Activated naive CD8-positive, alpha-beta T cell treated with anti-CD3 and anti-CD28 coated beads, Interleukin-2, amount 10 ng/mL, durations not matched to agents 7 days and 5 days (primary cell): ENCODE measurements around the gene PPP2R5E. TPM values are rescaled to one million over a fixed set of nuclear protein-coding genes. Genes with fewer than 3 reads are reported as not detected.
"Not testable (repeated sequence)": the region's sequence is repeated elsewhere in the genome, so short reads cannot be mapped to it uniquely, and the experiment has no call there.

ENCODE experiments used
- ATAC-seq: fragments of 150-1000 bp; cut with Tn5 transposase; one replicate; pipeline ENCODE4 v1.10.0; 2021; ENCODE audit warnings: low read depth, moderate library complexity
- POLR2A ChIA-PET: fragments of 350-600 bp; sonication (Branson Sonifier 250); formaldehyde crosslinking; loops from one replicate; lab custom pipeline; 2021; ENCODE audit warnings: antibody characterized with exemption; lab: Charles Lee
- DNase-seq: peaks from one replicate; pipeline ENCODE4 v3.0.0; 2021
- H3K27ac Mint-ChIP-seq: one replicate; pipeline ENCODE4 v1.8.0; 2022; ENCODE audit warnings: mild to moderate bottlenecking, mixed read lengths
- H3K27me3 Mint-ChIP-seq: one replicate; pipeline ENCODE4 v1.8.0; 2022; ENCODE audit warnings: mild to moderate bottlenecking, moderate library complexity, mixed read lengths
- H3K36me3 Mint-ChIP-seq: one replicate; pipeline ENCODE4 v1.8.0; 2021; ENCODE audit warnings: mild to moderate bottlenecking, mixed read lengths
- H3K4me1 Mint-ChIP-seq: one replicate; pipeline ENCODE4 v1.8.0; 2021; ENCODE audit warnings: mixed read lengths
- H3K4me3 Mint-ChIP-seq: one replicate; pipeline ENCODE4 v1.8.0; 2022; ENCODE audit warnings: mild to moderate bottlenecking, moderate library complexity, mixed read lengths
- H3K9me3 Mint-ChIP-seq: one replicate; pipeline ENCODE4 v1.8.0; 2021; ENCODE audit warnings: mixed read lengths
- total RNA-seq, 2 experiments: library from RNA; stranded (reverse); gene quantifications; one replicate each; pipeline ENCODE4 v1.2.3, GENCODE V29; 2021

PPP2R5E gene
- total RNA-seq, 2 experiments from 2014 or later, result 46.5 to 48.4 TPM

DNA sequence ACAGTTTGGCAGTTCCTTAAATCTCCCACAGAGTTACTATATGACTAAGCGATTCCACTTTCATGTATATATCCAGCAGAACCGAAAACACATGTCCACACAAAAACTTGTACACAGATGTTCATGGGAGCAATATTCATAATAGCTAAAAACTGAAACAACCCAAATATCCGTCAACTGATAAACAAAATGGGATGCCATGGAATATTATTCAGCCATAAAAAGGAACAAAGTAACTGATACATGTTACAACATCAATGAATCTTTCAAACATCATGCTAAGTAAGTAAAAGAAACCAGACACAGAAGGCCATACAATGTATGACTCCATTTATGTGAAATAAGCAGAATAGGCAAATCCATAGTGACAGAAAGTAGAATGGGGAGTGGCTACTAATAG is 144.2 kb downstream of the PPP2R5E start:
- ATAC-seq (no peak), DNase-seq (no peak)
- Mint-ChIP-seq H3K27ac (no peak overlapping the region), H3K4me3 (no peak overlapping the region), H3K4me1 (peaks cover 2% of the 10 kb centered on the region), H3K27me3 (no peaks in the 10 kb centered on the region), H3K36me3 (peaks cover 25% of the 10 kb centered on the region), H3K9me3 (peaks cover 3% of the 10 kb centered on the region)
- POLR2A ChIA-PET, result interaction anchor here (0.6 kb wide), 1 partner anchor 358 kb away, joined by 5 read pairs; no protein-coding TSS in a partner anchor

DNA sequence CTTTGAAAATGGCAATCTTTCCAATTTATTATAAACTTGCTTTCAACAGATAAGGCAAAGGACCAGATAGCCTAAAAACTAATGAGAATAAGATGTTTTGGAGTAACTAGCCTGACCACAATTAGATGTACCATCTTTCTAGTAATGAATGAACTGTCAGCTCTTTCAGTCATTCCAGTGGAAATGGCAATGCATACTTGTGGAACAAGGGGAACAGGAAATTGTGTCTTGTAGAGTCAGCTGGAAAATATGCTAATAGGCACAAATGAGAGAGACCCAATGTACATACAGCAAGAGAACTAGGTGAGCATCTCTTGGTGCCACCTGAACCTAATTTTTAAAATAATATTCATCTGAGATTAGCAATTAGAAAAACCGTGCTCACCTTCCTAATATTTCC is 148.3 kb downstream of the PPP2R5E start:
- Mint-ChIP-seq H3K36me3 (peaks cover 23% of the 10 kb centered on the region), H3K27me3 (no peaks in the 10 kb centered on the region), H3K4me3 (no peak overlapping the region), H3K4me1 (no peaks in the 10 kb centered on the region), H3K27ac (peak overlapping the region; percentile 11), H3K9me3 (peaks cover 3% of the 10 kb centered on the region)
- ATAC-seq (no peak), DNase-seq (no peak)
- POLR2A ChIA-PET, result no interaction called here

DNA sequence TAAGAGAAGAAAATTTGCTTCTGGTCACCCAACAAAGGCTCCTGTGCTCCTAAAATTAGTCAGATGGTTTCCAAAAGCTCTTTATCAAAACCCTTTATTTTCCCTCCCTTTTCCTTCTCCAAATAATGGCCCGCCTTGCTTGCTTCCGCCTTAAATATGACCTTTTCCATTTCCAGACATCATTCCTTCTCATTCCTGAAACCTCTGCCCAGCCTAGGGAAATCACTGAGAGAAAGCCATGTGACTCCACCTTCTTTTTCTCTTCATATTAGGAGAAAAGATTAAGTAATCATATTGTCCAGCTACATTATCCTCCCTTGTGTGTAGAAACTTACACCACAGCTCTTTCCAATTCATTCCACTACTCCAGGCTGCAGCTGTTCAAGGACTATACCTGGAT is 148.7 kb downstream of the PPP2R5E start:
- ATAC-seq (no peak), DNase-seq (no peak)
- Mint-ChIP-seq H3K4me1 (no peaks in the 10 kb centered on the region), H3K27ac (peak overlapping the region; percentile 10), H3K27me3 (no peaks in the 10 kb centered on the region), H3K36me3 (peaks cover 19% of the 10 kb centered on the region), H3K4me3 (no peak overlapping the region), H3K9me3 (peaks cover 3% of the 10 kb centered on the region)
- POLR2A ChIA-PET, result interaction anchor here (0.7 kb wide), 1 partner anchor 210 kb away, joined by 3 read pairs; no protein-coding TSS in a partner anchor

DNA sequence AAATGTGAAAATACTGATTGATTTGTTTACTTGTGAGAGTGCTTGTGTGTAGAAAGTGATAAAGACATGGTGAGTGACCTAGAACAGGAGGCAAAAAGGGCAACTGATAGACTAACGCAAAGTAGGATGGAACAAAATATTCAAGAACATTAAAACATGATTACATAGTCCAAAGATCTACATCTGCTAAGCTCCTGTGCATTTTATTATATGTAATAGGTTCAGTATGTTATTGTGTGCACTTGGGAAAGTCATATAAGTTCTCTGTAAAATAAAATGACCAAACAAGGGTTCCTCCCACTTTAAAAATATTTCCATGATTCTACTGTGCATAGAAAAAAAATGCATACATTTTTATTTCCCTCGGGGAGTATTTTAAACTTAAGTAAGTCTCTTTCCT is 150.2 kb downstream of the PPP2R5E start:
- POLR2A ChIA-PET, result no interaction called here
- Mint-ChIP-seq H3K36me3 (peaks cover 12% of the 10 kb centered on the region), H3K9me3 (no peaks in the 10 kb centered on the region), H3K4me3 (no peak overlapping the region), H3K4me1 (peaks cover 2% of the 10 kb centered on the region), H3K27ac (no peak overlapping the region), H3K27me3 (no peaks in the 10 kb centered on the region)
- DNase-seq, result no peak
- ATAC-seq, result no peak

DNA sequence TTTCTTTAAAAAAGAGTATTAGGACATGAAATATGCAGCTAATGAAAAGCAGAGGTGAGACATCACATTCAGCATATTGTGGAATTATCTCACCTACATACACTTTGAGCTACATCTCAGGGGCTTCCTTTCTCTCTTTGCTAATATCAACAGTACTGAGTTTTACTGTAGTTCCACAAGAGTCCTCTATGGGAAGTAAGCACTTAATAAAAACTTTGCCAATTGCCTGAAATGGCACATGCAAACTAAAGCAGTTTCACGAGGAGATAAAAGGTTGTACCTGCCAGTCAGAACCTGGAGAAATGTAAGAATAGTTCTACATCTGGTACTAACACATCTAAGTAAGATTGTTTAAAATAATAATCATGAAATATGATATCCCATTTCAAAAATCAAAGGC is 150.9 kb downstream of the PPP2R5E start:
- Mint-ChIP-seq H3K4me3 (no peak overlapping the region), H3K4me1 (peaks cover 2% of the 10 kb centered on the region), H3K27me3 (no peaks in the 10 kb centered on the region), H3K9me3 (no peaks in the 10 kb centered on the region), H3K27ac (no peak overlapping the region), H3K36me3 (peaks cover 14% of the 10 kb centered on the region)
- POLR2A ChIA-PET, result no interaction called here
- ATAC-seq (no peak), DNase-seq (no peak)

DNA sequence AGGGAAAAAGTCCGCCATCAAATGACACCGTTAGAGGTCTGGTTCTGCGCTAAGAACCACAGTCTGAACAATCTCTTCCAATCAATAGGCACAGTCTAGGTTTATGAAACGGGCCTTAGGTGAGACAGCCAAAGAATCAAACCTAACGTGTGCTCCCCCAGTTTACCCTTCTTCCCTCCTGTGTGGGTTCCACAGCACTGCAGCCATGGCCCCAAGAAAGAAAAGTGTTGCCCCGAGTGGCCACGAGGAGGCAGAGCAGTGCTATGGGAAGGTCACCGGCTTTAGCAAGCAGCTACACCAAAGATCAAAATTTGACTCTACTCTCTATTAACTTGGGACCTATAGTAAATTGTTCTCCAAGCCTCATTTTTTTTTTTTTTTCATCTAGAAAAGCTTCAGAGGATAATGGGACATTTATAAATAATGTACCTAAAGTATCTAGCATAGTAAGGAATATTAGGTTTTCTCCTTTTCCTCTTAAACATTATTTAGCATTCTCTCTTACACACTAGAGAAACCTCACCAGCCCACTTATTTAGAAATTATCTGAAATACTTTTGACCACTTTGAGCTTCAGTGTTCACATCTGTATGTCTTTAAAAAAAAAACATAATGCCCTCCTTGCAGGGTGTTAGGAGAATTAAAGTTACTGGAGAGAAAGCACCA is 154.3 kb downstream of the PPP2R5E start:
- ATAC-seq (peak; percentile 78), DNase-seq (peak; percentile 68)
- H3K4me3 Mint-ChIP-seq, result no peak overlapping the region

DNA sequence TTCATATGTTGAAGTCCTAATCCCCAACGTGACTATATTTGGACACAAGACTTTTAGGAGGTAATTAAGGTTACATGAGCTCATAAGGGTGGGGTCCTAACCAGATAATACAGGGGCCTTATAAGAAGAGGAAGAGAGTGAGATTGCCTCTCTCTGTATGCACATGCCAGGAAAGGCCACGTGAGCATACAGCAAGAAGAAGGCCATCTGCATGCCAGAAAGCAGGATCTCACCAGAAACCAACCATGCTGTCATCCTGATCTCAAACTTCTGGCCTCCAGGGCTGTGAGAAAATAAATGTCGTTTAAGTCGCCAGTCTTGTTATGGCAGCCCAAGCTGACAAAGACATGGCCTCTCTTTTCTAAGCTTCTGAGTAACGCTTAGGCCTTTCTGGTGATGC is 155.5 kb downstream of the PPP2R5E start:
- Mint-ChIP-seq H3K27me3 (no peaks in the 10 kb centered on the region), H3K4me1 (peaks cover 24% of the 10 kb centered on the region), H3K27ac (no peak overlapping the region), H3K9me3 (no peaks in the 10 kb centered on the region), H3K4me3 (no peak overlapping the region), H3K36me3 (peaks cover 20% of the 10 kb centered on the region)
- POLR2A ChIA-PET, result no interaction called here
- DNase-seq (no peak), ATAC-seq (no peak)

More for the DNA sequence above, 154.3 kb downstream of the PPP2R5E start:
- H3K36me3 Mint-ChIP-seq, result peaks cover 22% of the 10 kb centered on the region
- no peak overlapping the region for H3K27ac Mint-ChIP-seq
- peaks cover 17% of the 10 kb centered on the region for H3K4me1 Mint-ChIP-seq
- H3K27me3 Mint-ChIP-seq, result no peaks in the 10 kb centered on the region
- POLR2A ChIA-PET, result interaction anchor here (0.6 to 1.3 kb wide), 3 partner anchors 154 to 382 kb away, joined by 3 to 10 read pairs (median 4); partner anchors contain the start of gene PPP2R5E
- H3K9me3 Mint-ChIP-seq, result no peaks in the 10 kb centered on the region

DNA sequence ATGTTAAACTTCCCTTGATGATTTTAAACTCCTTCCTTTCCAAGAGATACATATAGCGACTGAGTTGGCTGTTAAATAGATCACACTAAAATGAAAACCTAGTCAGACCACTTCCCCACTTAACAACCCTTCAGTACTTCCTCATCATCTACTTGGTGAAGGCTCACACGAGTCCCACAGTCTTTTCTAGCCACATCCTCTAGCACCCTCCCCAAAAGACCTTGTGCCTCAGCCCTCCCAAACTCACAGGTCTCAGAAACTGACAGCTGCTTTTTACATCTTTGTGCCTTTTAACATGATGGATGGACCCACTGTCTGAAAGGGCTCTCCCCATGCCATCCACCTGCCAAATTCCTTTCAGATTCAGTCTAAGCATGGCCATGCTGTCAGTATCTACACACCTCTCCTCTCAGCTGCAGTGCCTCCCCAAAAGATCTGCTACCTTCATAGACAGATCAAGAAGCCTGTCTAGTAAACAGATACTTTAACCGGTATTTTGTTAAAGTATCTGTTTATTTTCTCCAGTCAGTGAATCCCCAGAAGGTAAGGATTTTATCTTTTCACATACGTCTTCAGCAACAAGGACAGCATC is 159.3 kb downstream of the PPP2R5E start:
- no peaks in the 10 kb centered on the region for H3K27me3 Mint-ChIP-seq
- H3K36me3 Mint-ChIP-seq, result peaks cover 34% of the 10 kb centered on the region
- H3K4me3 Mint-ChIP-seq, result peak overlapping the region; percentile 63
- DNase-seq, result peak; percentile 42
- H3K4me1 Mint-ChIP-seq, result peaks cover 26% of the 10 kb centered on the region
- ATAC-seq, result peak; percentile 99
- peak overlapping the region; percentile 94 for H3K27ac Mint-ChIP-seq
- no peaks in the 10 kb centered on the region for H3K9me3 Mint-ChIP-seq
- POLR2A ChIA-PET, result interaction anchor here (1.0 to 1.2 kb wide), 2 partner anchors 158 to 258 kb away, joined by 4 read pairs; no protein-coding TSS in a partner anchor

DNA sequence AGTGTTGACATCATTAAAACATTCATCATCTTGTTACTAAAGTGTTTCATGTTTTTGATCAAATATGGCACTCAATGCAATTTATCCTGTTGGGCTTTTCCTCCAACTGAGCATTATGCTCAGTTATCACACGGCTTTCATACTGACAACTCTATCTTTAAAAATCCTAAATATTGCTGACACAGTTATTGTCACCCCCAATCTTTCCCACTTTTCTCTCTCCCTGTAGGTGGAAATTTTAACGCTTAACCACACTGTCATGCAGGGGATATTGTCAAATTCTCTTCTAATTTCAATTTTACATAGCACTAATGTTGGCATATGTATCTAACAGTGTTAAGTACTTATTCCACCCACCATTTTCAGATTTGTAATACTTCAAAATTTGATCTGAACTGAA is 164.7 kb downstream of the PPP2R5E start:
- DNase-seq (no peak), ATAC-seq (no peak)
- POLR2A ChIA-PET, result no interaction called here
- Mint-ChIP-seq H3K4me3 (no peak overlapping the region), H3K4me1 (peaks cover 4% of the 10 kb centered on the region), H3K36me3 (peaks cover 29% of the 10 kb centered on the region), H3K27me3 (no peaks in the 10 kb centered on the region), H3K9me3 (no peaks in the 10 kb centered on the region), H3K27ac (no peak overlapping the region)

DNA sequence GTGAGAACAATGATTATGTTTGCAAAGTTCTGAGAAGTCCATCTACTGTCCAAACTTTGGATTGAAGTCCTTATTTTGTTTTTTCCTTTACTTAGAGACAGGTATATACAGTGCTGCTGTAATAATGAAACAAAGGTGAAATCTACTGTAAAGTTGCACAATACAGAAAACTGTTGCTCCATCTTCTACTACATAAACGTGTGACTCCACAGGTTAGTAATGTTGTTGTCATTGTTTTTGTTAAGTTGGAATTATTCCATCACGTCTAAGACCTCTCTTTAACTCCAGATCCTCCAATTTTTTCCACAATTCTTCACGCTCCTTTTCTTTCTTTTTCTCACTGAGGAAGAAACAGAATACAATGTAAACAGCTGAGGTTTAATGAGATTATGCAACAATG is 167.4 kb downstream of the PPP2R5E start:
- POLR2A ChIA-PET, result no interaction called here
- H3K27ac Mint-ChIP-seq, result no peak overlapping the region
- H3K4me3 Mint-ChIP-seq, result no peak overlapping the region
- DNase-seq (no peak), ATAC-seq (no peak)
- peaks cover 32% of the 10 kb centered on the region for H3K36me3 Mint-ChIP-seq
- peaks cover 4% of the 10 kb centered on the region for H3K4me1 Mint-ChIP-seq
- H3K27me3 Mint-ChIP-seq, result no peaks in the 10 kb centered on the region
- no peaks in the 10 kb centered on the region for H3K9me3 Mint-ChIP-seq

DNA sequence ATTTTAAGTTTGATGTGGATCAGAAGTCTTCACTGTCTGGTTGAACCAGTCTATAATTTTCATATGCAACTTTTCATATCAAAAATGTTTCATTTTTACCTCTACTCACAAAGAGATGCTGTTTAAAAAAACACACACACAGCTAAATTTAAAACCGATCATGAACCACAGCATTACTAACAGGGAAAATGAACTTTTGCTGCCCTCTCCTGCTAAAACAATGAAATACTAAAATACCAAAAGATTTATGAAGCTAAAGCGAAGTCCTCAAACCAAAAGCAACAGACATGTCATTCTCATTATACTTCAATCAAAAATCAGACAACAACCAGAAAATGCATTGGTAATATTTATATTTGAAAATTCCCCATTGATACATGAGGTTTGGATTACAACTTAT is 171.6 kb downstream of the PPP2R5E start:
- H3K4me1 Mint-ChIP-seq, H3K27ac Mint-ChIP-seq, DNase-seq, POLR2A ChIA-PET, ATAC-seq, H3K9me3 Mint-ChIP-seq, H3K27me3 Mint-ChIP-seq, H3K4me3 Mint-ChIP-seq: not testable (repeated sequence)
- H3K36me3 Mint-ChIP-seq, result peaks cover 29% of the 10 kb centered on the region

DNA sequence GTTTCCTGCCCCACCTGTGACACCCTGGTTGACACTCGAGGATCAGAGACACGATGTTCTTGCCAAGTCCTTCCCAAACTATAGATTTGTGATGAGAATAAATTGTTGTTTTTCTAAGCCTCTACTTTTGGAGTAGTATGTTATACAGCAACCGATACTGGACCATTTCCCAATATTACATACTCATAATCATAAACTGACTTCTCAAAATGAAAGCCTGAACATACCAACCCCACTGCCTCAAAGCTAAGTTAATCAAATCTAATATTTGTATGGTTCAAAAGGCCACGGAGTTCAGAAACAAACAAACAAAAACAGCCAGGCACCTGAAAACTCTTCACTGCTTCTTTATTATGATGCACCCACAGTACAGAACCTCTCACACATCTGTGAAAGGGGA is 172.1 kb downstream of the PPP2R5E start:
- Mint-ChIP-seq H3K27me3 (peaks cover 3% of the 10 kb centered on the region), H3K4me1 (peaks cover 5% of the 10 kb centered on the region), H3K9me3 (peaks cover 2% of the 10 kb centered on the region), H3K36me3 (peaks cover 29% of the 10 kb centered on the region), H3K4me3 (no peak overlapping the region), H3K27ac (no peak overlapping the region)
- ATAC-seq, result no peak
- no peak for DNase-seq
- POLR2A ChIA-PET, result no interaction called here

DNA sequence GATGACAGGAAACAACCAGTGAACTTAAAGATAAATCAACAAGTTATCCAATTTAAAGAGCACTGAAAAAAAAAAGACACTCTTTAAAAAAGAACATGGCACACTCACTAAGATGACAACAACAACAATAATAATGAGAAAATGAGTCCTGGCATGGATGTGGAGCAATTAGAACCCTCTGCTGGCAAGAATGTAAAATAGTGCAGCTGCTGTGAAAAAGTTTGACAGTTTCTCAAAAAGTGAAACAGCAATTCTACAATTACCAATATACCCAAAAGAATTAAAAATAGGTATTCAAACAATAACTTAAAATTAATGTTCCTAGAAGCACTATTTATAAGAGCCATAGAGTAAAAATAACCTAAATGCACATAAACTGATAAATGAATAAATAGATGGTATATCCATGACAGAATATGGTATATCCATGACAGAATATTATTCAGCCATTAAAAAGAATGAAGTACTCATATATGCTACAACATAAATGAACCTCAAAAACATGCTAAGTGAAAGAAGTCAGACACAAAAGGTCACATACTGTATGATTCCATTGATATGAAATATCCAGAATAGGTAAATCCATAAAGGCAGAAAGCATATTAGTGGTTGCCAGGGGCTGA is 175.3 kb downstream of the PPP2R5E start:
- H3K4me3 Mint-ChIP-seq, result no peak overlapping the region
- peaks cover 5% of the 10 kb centered on the region for H3K4me1 Mint-ChIP-seq
- H3K9me3 Mint-ChIP-seq, result peaks cover 5% of the 10 kb centered on the region
- H3K27ac Mint-ChIP-seq, result no peak overlapping the region
- ATAC-seq, result no peak
- peaks cover 21% of the 10 kb centered on the region for H3K36me3 Mint-ChIP-seq
- no peak for DNase-seq
- POLR2A ChIA-PET, result no interaction called here
- peaks cover 12% of the 10 kb centered on the region for H3K27me3 Mint-ChIP-seq
